Measurements from ENCODE around the gene GABPB1.

DNA sequence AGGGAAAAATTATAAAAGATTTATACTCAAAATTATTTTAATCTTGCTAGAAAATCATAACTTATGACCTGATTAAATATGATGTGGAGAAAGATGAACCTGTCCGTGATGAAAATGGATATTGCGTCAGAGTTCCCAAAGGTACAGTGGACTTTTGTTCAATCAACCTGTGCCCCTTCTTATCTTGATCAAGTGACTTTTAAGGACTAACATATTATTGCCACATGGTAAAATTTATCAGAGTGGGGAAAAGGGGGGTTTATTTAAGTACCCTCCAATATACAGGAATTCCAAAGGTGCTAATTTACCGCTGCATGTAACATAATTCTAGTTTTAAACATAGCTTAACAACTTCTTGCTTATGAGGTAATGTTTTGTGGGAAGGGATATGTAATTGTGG lies 129.1 kb downstream of the GABPB1 start:
- TF ChIP-seq, protein P1, sequence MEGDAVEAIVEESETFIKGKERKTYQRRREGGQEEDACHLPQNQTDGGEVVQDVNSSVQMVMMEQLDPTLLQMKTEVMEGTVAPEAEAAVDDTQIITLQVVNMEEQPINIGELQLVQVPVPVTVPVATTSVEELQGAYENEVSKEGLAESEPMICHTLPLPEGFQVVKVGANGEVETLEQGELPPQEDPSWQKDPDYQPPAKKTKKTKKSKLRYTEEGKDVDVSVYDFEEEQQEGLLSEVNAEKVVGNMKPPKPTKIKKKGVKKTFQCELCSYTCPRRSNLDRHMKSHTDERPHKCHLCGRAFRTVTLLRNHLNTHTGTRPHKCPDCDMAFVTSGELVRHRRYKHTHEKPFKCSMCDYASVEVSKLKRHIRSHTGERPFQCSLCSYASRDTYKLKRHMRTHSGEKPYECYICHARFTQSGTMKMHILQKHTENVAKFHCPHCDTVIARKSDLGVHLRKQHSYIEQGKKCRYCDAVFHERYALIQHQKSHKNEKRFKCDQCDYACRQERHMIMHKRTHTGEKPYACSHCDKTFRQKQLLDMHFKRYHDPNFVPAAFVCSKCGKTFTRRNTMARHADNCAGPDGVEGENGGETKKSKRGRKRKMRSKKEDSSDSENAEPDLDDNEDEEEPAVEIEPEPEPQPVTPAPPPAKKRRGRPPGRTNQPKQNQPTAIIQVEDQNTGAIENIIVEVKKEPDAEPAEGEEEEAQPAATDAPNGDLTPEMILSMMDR (optimal IDR thresholded peaks at IDR 0.05 in 1 of 3, IDR thresholded peaks at IDR 0.05 in 1 of 3, conservative IDR thresholded peaks at IDR 0.05 in 1 of 3; ENCODE audit: extremely low read depth in 1 of 3, insufficient read depth in 2 of 3, low read length in 3 of 3) = no peak
- TF ChIP-seq EZH2 (IDR thresholded peaks at IDR 0.05; ENCODE audit: low read length) = no peak
